Central memory CD4-positive, alpha-beta T cell (primary cell): ENCODE data around the gene TECPR1.
"Not testable (repeated sequence)": the region's sequence is repeated elsewhere in the genome, so short reads cannot be mapped to it uniquely, and the experiment has no call there.

Experiments used
- DNase-seq: peaks from one replicate; pipeline ENCODE4 v3.0.0; 2022

TECPR1 gene

DNA sequence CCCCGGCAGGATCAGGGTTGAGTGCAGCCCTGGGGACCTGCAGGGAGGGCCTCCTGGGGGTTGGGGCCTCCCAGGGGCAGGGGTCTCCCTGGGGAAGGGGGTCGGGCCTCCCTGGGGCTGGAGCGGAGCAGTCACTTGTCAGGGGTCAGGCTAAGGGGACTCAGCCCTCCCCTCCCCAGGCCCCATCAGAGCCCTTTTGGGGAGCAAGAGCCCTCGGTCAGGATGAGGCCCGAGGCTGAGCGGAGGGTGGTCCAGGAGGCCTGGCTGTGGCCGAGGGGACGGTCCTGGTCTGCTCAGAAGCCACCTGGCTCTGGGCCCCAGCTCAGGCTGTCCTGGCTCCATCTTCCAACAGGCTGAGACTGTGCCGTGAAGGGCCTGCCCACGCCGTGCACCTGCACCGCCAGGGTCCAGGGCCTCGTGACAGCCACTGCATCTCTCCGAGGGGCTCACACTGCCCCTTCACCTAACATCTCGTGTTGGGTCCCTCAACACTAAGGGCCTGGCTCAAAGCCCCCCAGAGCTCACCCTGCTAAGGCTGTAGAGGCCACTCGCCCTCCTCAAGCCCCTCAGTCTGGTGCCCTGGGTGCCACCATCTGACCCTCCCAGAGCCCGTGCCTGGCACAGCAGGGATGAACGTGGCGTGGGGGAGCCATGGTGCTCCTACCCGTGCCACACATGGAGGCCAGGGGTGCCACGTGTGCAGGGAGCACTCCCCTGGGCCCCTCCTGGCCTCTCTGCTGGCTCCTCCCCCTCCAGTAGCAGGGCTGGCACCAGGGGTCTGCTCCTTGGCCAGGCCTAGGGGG lies 27.9 kb downstream of the TECPR1 start:
- DNase-seq: no peak

DNA sequence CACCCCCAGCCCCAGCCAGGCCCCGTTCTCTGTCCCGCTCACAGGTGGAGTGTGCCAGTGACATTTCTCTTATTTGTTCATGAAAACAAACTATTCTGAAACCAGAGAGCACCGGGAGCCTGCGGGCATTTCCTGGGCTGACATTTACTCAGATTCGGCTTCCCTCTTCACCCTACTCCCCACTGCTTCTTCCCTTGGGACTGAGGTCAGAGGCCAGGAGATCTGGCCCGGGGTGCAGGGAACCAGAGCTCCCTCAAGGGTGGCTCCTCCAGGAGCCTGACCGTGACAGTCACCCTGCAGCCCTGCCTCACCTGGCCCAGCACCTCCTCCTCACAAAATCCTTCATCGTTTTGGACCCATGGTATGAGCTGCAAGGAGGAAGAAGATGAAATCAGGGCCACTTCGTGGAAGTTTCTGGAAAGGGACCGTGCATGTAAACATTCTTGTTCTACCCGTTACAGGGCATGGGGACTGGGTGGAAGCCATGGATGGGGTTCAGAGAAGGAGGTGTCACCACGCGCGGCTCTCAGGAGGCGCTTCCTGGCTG lies 28.6 kb downstream of the TECPR1 start:
- no peak for DNase-seq

DNA sequence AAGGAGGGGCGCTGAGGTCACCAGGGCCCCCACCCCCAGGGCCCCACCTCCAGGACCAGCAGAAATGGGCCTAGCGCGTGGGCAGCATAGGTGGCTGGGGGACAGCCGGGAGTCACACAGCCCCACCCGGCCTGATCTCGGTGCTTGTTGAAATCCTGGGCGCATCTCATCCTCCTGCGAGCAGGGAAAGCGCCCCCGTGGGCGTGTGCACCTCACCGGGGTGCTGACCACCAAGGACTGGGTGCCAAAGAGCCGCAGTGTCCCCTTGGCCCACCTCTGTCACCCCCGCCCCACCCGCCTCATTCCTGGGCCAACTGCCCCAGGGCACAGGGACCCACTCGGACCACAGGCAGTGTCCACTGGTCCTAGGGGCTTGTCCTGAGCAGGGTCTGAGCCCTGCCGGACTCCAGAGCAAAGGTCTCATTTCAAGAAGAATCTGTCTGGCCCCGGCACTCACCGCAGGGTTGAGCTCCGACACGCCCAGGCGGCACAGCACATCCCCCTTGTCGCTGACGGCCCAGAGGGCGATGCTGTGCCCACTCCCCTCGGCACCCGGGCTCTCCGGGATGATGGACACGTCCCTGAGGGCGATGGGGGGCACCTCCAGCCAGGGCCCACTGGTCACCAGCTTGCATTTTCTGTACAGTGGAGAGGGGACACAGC lies 29.4 kb downstream of the TECPR1 start:
- DNase-seq: no peak

- no peak for DNase-seq
Measured at GRCh38 chr7:98221611-98222532, 30.2 kb downstream of the TECPR1 start.

- not testable (repeated sequence) for DNase-seq
Measured at GRCh38 chr7:98219382-98219781, 32.6 kb downstream of the TECPR1 start.

GRCh38 chr7:98217623-98218582 lies 34.1 kb downstream of the TECPR1 start:
- no peak for DNase-seq

- no peak for DNase-seq
Measured at GRCh38 chr7:98216941-98217622, 35.0 kb downstream of the TECPR1 start.

GRCh38 chr7:98215561-98216495 lies 36.2 kb downstream of the TECPR1 start:
- DNase-seq: no peak

DNA sequence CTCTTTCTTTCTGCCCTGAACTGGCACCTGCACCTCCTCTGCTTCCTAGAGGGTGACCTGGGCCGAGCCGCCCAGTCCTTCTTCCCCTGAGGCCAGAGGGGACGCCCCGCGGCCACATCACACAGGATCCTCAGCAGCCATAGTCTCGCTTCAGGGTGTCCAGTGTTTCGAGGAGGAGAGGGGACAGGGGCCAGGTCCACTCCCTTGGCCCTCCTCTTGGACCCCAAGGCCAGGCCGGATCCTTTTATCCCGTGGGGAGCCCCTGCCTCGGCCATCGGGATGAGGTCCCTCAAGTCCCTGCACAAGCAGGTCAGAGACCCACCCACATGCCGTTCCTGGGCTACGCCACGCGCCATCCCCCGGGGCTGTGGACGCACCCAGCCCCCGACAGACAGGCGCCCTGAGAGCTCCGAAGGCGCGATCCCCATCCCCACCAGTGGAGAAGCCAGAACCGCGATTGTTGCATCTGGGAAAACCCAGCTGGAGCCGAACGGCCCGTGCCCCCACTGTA lies 37.2 kb downstream of the TECPR1 start:
- DNase-seq: no peak

DNA sequence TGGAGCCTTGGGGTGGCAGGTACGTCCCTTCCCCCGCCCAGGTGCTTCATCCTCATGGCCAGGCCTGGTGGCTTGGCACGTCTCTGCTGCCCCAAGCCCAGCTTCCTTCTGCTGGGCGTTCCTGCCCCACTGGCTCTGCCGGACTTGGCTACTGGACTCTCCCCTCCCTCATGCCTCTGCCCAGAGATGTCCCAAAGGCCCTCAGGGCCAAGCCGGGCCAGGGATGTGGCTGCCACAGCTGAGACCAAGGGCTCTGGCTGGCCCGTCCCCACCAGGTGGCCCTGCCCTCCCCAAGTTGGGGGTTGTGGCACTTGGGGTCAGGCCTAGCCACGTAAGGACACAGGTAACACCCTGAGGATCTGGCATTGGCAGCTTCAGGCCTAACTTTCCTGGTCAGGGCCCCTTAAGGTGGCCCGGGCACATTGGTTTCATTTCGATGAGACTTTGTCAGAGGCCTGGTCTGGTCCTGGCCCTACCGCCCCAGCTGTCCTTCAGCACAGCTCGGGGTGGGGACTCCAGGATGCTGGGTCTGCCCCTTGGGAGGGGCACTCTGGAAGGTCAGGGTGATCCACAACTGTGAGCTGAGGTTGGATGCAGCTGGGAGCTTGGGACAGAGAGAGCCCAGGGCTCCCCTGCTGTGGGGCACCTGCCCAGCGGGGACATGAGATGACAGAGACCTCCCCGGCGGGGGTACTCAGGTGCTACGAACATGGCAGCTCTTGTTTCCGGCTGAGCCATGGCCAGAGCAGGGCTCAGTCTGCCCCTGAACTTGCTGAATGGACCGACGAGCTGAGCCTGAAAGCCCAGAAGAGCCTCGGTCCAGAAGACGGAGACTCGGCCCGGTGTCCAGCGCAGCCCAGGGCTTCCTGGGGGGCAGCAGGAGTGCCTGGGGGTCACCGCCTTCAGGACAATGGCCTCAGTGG lies 37.9 kb downstream of the TECPR1 start:
- DNase-seq: no peak

- DNase-seq: no peak
Measured at GRCh38 chr7:98213296-98213887, 38.6 kb downstream of the TECPR1 start.

DNA sequence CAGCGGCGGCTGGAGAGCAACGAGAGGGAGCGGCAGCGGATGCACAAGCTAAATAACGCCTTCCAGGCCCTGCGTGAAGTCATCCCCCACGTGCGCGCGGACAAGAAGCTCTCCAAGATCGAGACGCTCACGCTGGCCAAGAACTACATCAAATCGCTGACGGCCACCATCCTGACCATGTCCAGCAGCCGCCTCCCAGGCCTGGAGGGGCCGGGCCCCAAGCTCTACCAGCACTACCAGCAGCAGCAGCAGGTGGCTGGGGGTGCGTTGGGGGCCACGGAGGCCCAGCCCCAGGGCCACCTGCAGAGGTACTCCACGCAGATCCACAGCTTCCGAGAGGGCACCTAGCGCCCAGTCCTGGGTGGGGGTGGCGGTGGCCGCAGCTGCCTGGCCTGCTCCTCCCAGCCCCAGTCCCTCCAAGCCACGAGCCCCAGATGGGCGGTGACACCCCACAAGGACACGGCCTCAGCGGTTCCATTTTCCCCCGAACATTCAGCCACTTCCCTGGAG lies 39.4 kb downstream of the TECPR1 start:
- no peak for DNase-seq

DNA sequence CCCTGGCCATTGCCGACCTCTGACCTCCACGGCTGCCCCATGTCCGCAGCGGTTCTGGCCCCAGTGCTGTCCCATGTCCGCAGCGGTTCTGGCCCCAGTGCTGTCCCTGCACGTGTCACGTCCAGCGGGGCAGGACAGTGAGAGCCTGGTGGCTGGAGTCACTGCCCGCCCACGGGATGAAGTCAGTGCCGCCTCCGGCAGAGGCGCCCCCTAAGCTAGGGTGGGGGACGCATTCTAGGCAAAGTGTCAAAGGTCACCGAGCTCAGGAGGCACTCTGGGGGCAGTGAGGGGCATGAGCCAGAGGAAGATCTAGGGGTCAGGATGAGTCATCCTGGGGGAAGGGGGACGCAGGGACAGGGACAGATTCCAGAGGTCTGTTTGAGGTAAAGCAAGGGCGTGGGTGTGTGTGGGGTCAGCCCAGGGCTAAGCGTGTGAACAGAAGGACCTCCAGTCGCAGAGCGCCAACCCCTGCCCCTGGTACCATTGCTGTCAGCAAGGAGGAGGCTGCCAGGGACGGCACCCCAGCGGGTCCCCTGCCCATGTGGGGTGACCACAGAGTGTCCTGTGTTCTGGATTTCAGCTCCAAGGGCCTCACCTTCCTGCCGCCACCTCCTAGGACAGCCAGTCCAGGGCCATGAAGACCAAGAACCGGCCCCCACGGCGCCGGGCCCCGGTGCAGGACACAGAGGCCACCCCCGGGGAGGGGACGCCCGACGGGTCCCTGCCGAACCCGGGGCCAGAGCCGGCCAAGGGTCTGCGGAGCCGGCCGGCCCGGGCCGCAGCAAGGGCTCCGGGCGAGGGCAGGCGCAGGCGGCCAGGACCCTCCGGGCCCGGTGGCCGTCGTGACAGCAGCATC lies 40.1 kb downstream of the TECPR1 start:
- no peak for DNase-seq

- no peak for DNase-seq
Measured at GRCh38 chr7:98211221-98211675, 40.8 kb downstream of the TECPR1 start, which contains the start of gene BHLHA15. Gene BHLHA15 (plus strand): TSS chr7:98211439. CDS start chr7:98212310, 871 bp downstream.

DNA sequence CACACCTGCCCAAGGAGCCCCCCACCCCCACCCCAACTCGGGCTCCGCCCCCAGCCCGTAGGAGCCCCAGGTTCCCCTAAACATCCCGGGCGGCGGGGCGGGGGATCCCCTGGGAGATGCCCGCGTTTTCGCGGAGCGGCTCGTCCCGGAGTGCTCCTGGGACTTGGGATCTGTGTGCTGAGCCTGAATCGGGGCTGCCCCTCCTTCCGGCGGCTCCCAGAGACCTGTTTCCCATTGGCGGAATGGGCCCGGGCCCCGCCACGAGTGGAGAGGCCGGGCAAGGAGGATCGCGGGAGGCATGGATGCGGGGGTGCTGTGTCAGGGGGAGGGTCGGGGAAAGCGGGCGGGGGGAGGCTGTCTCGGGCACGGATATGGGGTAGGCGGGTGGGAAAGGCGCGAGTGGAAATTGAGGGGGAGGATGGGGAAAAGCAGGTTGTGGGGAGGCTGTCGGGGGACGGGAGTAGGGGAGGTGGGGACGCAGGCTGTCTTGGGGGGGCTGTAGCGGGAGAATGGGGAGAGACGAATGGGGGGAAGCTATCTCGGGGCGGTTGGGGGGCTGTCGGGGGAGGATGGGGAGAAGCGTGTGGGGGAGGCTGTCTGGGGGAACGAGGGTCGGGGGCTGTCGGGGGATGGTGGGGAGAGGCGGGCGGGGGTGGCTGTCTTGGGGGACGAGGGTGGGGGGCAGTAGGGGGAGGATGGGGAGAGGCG lies 41.4 kb downstream of the TECPR1 start:
- DNase-seq: no peak
